Activated T-cell treated with anti-CD3 and anti-CD28 coated beads, Interleukin-2, amount 50 U/mL, for 48 hours (primary cell): ENCODE results near the gene PPM1E.
"Not testable (repeated sequence)": the region's sequence is repeated elsewhere in the genome, so short reads cannot be mapped to it uniquely, and the experiment has no call there.

Source experiments
- DNase-seq, 2 experiments: peaks; one replicate each; pipeline ENCODE4 v3.0.0-alpha.2; 2020

The PPM1E gene

DNA sequence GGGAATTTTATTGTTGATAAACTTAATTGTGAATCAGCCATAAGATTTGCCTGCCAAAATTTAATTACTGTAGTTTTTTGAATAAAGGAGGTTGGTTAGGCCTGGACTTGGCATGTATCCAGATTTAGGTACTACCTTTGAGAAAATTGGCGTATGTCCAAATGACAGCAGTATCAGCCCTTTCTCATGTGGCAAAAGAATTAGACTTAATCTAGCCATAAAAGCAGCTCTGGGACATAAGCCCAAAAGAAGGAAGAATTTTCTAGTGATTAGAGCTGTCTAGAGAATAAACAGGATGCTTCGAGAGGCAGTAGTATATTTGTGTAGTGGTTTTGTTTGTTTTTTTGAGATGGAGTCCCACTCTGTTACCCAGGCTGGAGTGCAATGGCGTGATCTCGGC is 27.7 kb downstream of the PPM1E start:
- no peak for DNase-seq

DNA sequence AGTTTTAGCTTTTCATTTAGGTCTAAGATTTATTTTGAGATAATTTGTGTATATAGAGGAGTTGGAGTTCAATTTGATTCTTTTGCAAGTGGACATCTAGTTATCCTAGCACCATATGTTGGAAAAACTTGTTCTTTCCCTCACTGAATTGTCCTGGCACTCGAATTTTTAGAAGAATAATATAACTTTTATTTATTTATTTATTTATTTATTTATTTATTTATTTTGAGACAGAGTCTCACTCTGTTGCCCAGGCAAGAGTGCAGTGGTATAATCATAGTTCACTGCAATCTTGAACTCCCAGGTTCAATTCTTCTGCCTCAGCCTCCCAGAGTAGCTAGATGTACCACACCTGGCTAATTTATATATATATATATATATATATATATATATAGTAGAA is 29.4 kb downstream of the PPM1E start:
- no peak for DNase-seq

DNA sequence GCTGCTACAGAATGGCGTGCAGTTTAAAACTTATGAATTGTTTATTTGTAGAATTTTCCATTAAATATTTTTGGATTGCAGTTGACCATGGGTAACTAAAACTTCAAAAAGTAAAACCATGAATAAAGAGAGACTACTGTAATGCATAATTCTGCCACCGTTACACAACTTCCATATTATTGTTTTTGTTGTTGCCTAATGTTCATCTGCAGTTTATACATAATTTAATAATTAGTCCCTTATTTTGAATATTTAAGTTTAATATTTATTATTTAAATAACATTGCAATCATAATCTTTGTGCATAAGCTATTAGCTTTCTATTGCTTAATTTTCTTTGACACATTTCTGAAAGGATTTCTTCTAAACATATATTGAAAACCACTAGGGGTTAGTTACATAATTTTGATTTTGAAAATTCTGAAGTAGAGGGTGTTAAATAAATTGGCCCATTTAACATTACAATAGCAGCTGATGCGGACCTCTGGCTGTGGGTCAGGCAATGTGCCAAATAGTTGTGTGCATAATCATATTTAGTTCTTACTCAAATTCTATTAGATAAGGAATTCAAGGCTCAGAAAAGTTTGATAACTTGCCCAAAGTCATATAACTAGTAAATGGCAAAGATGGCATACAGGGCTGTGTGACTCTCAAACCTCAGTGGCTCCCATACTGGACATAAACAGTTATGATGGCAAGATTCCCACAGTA is 31.1 kb downstream of the PPM1E start:
- no peak for DNase-seq

DNA sequence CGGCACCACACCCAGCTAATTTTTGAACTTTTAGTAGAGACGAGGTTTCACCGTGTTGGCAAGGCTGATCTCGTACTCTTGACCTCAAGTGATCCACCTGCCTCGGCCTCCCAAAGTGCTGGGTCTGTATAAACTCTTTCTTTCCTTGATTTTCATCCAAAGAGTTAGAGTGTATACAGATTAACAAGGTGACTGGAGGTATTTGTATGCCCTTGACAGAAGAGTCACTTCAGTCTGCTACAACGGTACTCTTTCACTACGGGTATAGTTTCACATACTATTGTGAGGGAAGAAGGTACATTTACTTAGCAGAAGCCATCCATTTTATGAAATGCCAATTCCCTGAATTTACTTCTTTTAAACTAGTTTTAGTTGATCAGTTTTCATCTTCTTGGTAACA is 32.5 kb downstream of the PPM1E start:
- DNase-seq = no peak

DNA sequence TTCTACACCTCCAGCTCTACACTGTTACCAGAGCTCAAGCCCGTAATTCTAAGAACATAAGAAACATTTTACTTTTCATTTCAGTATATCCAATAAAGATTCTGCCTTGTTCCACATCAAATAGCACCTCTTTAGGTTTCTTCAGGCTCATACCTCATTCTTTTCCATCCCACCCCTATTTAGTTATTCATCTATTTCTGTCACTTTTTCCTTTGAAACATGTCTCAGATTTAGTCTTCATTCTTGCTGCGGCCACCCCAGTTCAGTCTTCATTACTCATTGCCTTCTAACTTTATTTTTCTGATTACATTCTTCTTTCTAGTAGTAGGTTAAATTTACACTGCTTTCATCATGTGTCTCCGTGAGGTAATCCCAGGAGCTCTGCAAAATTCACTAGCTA is 33.5 kb downstream of the PPM1E start:
- no peak for DNase-seq

DNA sequence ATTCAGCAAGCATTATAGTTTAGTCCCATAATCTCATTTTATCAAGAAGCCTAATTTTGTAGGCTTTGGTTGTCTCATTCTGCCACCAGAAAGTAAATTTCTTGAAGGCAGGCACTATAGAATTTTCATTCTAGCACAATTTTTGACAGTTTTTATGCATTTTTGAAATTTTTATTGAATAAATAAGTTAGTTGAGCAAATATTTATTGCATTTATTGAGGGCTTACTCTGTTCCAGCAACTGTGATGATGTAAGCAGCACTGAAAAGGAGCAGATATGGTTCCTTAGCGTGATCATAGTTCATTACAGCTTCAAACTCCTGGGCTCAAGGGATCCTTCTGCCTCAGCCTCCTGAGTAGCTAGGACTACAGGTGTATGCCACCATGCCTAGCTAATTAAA is 34.2 kb downstream of the PPM1E start:
- no peak for DNase-seq

DNA sequence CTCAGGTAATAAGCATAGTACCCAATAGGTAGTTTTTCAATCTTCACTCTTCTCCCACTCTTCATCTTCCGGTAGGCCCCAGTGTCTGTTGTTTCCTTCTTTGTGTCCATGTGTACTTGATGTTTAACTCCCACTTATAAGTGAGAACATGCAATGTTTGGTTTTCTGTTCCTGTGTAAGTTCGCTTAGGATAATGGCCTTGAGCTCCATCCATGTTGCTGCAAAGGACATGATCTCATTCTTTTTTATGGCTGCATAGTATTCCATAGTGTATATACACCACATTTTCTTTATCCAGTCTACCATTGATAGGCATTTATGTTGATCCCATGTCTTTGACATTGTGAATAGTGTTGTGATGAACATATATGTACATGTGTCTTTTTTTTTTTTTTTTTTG is 38.9 kb downstream of the PPM1E start:
- DNase-seq = not testable (repeated sequence)

DNA sequence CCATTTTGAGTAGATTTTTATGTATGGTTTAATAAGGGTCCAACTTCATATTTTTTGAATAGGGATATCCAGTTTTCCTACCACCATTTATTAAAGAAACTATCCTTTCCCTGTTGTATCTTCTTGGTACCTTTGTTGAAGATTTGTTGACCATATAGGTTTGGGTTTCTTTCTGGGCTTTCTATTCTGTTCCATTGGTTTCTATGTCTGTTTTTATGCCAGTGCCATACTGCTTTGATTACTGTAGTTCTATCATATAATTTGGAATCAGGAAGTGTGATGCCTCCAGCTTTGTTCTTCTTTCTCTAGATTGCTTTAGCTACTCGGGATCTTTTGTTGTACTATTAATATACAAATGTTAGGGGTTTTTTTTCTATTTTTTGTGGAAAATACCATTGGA is 46.5 kb downstream of the PPM1E start:
- no peak for DNase-seq

DNA sequence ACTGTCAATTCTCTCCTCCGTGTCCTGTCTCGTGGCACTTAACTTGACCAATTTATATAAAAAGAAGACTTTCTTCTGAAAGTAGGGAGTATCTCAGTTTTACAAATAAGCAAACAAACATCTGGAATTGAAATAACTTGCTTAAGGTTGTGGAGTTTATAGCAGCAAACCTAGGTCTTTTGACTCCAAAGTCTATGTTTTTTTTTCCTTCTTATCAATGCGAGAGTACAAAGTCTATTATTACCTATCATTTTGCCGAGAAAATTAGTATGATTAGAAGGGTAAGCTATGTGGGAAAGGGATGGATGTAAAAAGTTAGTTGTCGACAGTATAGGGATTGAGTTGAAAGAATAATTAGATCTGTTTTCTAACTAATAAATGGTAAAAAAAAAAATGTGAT is 50.4 kb downstream of the PPM1E start:
- no peak for DNase-seq

- DNase-seq = no peak
Observed at GRCh38 chr17:58808609-58809563, 53.2 kb downstream of the PPM1E start.

DNA sequence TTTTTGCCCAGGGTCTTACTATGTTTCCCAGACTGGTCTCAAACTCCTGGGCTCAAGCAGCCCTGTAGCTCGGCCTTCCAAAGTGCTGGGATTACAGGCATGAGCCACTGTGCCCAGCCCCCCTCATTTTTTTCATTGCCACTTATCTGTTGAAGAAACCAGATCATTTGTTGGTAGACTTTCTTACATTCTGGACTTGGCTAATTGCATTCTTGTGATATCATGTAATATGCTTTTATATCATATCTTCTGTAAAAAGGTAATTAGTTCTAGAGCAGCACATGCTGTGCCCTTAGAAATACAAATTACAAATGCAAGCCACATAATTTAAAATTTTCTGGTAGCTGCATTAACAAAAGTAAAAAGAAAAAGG is 53.9 kb downstream of the PPM1E start:
- no peak for DNase-seq

DNA sequence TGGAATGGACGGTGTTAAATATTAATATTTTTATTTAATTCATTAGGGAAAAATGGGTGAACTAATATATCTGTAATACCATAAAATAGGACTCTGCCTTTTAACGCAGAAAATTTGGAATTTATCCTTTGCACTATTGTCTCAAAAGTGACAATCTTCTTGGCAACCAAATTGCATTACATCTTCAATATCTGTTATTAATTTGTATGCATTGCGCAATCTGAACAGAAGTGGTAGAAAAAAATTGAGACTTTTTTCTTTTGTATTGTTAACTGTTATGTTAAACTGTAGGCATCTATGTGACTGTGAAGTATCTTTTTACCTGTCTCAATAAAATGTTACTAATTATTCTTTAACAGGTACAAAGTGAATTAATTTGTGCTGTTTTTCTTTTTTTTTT is 55.6 kb downstream of the PPM1E start:
- DNase-seq = no peak

DNA sequence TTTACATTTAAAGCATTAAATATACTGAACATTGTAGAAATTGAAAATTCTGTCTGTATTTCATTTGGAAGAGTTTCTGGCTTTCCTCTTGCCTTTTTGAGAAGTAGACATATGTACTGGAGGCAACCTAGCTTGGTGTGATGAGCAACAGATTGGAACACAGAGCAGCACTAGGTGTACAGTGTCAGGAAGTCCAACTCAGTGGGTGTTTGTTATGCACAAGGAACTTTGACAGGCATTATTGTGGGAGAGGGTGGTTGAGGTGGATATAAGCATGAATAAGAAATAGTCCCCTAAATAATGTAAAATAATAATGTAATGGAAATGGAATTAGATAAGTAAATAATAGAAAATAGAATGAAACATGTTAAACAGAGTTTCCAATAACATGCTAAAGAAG is 58.1 kb downstream of the PPM1E start:
- no peak for DNase-seq

DNA sequence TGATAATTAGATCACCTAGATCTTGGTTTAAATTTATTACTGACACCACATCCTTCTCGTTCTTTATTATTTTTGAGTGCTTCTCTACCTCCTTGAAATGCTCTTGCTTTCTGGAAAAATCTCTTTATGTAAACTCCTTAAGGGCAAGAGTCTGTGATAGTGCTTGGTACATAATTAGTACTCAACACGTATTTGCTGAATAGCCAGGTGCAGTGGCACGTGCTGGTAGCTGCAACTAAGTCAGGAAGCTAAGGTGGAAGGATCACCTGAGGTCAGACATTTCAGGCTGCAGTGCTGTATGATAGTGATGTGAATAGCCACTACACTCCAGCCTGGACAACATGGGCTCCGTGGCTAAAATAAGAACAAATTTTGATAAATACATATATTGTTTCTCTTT is 63.0 kb downstream of the PPM1E start:
- no peak for DNase-seq

GRCh38 chr17:58822148-58823050 is 66.7 kb downstream of the PPM1E start:
- DNase-seq = no peak

DNA sequence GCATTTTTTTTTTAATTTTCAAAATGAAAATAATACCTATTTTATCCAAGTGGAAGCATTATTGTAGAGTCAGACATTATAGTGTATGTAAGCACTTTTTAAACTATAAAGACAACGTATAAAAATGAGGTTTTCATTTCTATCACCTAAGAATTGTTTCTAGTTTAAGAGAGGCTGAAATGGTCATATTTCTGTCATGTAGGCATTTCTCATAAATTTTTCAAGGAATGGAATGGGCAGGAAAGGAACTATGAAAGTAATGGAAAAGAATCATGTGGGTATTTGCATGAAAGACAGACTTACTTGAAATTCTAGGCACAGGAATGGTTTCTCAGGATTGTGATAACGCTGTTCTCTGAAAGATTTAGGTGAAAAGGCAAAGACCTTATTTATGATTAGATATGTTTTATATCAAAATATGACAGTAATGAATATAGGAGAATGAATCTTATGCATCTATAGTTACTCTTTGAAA is 67.4 kb downstream of the PPM1E start:
- DNase-seq = no peak

DNA sequence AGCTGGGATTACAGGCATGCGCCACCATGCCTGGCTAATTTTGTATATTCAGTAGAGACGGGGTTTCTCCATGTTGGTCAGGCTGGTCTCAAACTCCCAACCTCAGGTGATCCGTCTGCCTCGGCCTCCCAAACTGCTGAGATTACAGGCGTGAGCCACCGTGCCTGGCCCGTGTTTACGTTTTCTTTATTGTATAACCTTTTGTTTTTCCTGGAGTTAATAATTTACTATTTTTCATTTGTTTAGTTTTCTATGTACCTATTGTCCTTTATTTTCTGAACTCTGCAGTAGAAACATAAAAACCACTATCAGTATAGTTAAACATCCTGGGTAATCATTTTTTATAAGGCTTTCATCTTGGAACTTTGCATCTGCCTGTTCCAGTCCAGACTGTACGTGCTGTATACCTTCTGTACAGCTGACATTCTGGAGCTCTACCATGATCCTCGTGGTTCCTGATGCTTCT is 73.6 kb downstream of the PPM1E start:
- DNase-seq = no peak

GRCh38 chr17:58831780-58832179 is 76.1 kb downstream of the PPM1E start:
- DNase-seq = no peak

DNA sequence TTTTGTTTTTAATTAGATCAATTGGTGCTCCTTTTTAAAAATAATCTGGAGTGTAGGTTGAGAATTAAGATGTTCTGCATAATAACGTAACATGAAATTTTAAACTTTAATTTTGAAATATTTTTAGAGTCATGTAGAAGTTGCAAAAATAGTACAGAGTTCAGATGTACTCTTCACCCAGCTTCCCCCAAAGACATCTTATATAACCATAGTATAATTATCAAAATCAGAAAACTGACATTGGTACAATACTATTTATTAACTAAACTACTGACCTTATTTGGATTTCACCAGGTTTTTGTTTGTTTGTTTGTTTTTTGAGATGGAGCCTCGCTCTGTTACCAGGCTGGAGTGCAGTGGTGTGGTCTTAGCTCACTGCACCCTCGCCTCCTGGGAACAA is 76.9 kb downstream of the PPM1E start:
- DNase-seq = no peak

DNA sequence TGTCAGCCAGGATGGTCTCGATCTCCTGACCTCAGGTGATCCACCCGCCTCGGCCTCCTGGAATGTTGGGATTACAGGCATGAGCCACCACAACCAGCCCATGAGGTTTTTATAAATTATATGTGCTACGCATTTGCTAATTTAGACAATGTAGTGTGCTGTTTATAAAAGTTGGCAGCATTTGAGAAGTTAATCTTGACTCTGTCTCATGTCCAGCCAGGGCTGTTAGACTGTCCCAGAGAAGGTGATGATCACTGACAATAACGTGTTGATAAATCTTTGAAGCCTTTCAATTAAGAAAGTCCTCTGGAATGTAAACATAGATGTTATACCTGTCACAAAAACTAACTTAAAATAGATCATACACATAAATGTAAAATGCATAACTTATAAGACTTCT is 82.0 kb downstream of the PPM1E start:
- no peak for DNase-seq

GRCh38 chr17:58840820-58841612 is 85.4 kb downstream of the PPM1E start:
- DNase-seq = no peak

DNA sequence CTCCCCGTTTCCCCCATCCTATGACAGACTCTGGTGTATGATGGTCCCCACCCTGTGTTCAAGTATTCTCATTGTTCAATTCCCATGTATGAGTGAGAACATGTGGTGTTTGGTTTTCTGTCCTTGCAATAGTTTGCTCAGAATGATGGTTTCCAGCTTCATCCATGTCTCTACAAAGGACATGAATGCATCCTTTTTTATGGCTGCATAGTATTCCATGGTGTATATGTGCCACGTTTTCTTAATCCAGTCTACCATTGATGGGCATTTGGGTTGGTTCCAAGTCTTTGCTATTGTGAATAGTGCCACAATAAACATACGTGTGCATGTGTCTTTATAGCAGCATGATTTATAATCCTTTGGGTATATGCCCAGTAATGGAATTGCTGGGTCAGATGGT is 90.8 kb downstream of the PPM1E start:
- not testable (repeated sequence) for DNase-seq
